ENCODE measurements around the gene INPP5F.
"Not testable (repeated sequence)": the region's sequence is repeated elsewhere in the genome, so short reads cannot be mapped to it uniquely, and the experiment has no call there.

The INPP5F gene

DNA sequence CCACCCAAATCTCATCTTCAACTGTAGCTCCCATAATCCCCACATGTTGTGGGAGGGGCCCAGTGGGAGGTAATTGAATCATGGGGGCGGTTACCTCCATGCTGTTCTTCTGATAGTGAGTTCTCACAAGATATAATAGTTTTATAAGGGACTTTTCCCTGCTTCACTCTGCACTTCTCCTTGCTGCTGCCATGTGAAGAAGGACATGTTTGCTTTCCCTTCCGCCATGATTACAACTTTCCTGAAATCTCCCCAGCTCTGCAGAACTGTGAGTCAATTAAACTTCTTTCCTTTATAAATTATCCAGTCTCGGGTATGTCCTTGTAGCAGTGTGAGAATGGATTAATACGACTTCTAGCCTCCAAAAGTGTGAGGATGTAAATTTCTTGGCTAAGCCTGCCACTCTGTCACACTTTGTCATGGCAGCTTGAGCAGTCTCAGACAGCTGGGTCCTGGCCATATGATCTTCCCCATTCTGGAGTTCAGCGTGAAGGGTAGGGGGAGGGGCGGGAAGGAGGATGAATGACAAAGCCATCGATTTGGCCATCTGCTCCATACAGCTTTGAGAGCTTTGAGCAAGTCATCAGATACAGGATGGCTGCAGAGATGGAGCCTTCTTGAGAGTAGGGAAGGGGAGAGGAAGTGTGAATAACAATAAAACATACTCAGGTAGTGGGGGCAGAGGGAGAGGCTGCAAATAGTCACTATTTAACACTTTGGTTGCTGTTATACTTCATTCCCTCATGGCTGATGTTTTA lies 19.1 kb upstream of the INPP5F start:
- no peak for DNase-seq

- DNase-seq: not testable (repeated sequence)
Measured at GRCh38 chr10:119707331-119707730, 18.5 kb upstream of the INPP5F start.

- DNase-seq: not testable (repeated sequence)
Measured at GRCh38 chr10:119710935-119711334, 14.9 kb upstream of the INPP5F start.

DNA sequence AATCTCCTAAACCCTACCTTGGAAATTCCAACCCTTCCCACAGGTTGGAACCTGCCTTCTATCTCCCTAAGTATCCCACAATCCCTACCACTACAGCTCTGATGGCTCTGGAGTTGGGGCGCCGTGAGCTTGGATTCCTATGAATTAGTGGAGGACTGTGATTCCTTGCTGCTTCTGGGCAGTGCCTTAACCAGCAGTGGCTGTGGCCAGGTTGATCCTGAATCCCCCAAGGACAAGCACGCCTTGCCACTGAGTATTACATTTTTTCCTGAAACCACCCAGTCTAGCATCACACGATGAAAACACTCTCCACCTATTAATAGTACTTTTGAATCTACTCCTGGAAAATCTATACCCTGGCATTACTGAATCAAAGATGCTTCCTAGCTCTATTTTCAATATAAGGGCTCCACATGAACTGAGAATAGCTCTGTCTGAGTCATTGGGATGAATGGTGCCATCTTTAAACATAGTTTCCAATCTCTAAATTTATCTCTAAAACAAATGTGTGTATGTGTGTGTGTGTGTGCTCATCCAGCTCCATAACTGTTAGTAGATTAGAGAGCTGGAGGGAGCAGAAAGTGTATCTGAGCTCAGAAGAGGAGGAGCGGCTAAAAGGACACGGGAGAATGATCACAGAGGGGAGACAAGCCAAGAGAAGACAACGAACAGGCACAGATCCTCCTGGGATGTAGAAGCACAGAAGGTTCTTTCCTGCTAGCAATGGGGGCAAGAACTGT lies 11.9 kb upstream of the INPP5F start:
- DNase-seq: no peak

- no peak for DNase-seq
Measured at GRCh38 chr10:119714484-119714816, 11.4 kb upstream of the INPP5F start.

GRCh38 chr10:119715628-119716505 lies 10.0 kb upstream of the INPP5F start:
- no peak for DNase-seq

DNA sequence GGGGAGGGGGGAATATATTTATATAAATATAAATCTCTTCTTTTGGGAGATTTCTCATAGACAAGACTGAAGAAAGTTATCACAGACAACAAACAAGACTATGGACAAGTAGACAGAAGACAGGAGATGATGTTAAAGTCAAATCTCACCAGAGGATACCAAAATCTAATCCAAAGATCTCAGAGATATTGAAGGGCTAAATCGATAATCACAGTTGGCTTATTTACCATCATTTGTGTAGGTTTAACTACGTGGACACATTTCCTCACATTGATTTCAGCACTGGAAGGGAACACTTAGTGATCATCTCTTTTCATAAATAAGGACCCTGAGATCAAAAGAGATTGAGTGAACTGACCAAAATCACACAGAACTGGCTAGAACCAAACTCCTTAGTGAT lies 2.7 kb upstream of the INPP5F start:
- no peak for DNase-seq

DNA sequence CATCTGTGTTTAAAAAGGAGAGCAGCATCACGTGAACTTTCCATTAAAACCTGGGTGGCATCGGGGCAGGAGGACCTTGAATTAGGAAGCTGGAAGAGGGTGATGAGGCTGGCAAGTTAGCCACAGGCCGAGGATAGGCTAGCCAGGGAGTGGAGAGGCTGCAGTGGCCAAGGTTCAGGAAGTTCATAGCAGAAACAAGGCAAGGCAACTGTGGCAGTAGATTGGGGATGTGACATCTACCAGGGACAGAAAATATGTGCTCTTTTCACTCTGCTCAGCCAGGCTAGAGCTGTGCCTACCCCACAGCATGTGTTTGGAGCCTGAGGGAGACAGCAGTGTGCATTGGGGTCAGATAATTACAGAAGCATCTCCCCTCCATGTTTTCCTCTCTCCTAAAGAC lies 2.2 kb upstream of the INPP5F start:
- no peak for DNase-seq

DNA sequence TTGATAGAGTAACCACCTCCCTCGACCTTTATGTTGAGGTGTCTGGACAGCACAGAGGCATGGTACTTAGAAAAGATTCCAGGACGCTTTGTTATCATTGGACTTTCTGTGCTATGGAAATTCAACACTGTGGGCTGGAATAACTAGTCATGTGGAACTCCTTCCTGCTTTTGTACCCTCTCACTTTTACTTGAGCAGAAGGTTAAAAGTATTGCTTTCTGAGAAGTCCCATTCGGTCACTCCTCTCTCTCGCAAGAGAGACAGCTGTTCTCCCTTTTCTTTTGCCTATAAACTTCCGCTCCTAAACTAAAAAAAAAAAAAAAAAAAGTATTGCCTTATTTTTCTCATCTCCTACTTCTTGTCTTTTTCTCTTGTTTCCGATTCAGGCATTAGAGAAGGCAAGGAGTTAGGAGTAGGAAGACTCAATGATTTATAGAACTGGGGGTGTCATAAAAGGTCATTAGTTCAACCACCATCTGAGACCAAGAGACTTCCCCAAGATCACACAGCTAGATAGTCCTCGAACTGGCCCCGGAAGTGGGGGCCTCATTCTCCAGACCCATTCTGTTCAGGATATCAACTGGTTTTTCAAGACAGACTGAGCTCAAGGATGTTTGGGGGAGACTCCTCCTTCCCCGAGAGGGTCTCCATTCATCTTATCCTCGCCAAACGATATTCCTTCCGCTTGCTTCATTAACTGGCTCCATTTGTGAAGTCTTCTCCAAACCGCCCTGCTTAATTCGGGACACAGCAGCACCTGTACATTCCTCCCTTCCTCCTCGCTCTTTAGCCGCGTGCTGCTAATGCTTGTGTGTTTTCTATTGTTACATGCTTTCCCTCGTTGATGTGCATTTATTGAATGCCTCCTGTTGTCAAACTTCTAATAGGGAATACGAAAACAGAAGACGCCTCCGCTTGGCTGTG lies 995 bp upstream of the INPP5F start:
- peak in 2 of 56 donors; percentile 42 to 59 for DNase-seq

DNA sequence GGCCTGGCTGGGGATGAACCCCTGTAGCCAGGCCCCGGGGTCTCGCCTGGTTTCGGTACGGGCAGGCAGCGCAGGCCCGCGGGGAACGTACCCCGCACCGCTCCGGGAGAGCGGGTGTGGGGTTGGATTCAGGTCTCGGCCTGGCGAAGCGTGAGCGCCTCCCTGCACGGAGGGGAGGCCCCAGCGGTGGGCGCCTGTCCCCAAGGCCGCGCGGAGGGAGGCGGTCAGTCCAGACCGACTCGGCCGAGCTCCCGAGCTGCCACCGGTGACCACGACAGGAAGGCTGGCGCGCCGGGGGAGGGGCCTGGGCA lies 378 bp upstream of the INPP5F start:
- no peak for DNase-seq

- no peak for DNase-seq
Measured at GRCh38 chr10:119726676-119727261, 919 bp downstream of the INPP5F start.

DNA sequence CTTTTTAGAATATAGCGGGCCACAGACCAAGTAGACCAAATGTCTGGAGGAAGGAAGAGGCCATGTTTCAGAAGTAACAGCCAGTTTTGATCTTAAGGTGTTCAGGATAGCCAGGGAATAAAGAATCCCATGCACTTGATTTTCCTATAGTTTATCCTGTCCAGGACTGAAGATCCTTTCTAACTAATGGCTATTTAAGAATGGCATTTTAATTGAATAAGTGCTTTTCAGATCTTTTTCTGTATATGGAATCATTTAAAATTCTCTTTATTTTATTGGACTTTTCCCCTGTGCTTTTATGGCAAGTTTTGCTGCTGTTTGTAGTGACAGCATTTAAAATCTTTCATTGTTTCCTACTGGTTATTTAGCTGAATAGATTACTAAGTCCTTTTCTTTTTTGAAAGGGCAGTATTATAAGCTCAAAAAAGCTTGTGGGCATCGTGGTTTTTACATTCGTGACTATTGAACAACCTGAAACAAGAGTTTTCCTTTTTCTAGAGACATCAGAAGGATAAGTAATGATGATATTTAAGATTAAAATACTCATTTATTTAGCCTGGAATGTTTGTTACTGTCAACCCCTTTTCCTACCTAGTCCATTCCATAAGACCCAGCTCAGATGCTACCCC lies 2.4 kb downstream of the INPP5F start:
- no peak for DNase-seq

DNA sequence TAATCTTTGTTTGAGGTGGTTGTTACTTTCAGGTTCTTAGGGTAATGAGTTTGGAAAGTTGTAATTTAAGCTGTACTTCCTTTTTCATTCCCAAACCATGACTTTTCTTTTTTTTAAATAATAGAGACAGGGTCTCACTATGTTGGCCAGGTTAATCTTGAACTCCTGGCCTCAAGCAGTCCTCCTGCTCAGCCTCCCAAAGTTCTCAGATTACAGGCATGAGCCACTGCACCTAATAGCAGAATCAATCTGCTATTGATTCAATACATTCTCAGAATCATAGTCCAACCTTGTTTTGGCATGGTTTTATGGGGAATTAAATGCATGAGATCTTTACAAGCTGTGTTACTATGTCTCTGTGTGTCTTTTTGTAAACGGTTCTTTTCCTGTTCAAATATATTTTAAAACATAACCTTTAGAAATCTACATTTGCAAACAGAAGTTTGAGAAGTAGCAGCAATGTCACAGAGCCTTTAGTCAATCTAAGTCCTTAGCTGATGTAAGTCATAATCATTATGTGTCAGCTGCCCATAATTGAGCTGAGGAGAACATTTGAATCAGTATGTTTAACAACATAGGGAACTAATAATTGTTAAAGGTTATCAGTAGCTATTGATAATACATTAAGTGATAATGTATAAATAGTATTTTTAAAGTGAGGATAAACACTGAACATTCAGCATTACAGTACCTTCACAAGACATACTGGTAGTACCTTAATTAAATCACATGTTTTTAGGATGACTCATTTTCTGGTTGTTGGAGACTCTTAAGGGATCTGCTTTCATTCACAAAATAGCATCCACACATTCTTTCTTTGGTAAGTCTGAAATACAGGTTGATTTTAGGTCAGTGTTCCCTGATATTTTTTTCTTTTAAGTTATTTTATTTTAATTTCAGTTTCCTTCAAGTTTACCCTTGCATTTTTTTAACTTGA lies 8.8 kb downstream of the INPP5F start:
- DNase-seq: no peak

GRCh38 chr10:119735451-119735850 lies 9.6 kb downstream of the INPP5F start:
- no peak for DNase-seq

- no peak for DNase-seq
Measured at GRCh38 chr10:119736220-119736619, 10.4 kb downstream of the INPP5F start.

DNA sequence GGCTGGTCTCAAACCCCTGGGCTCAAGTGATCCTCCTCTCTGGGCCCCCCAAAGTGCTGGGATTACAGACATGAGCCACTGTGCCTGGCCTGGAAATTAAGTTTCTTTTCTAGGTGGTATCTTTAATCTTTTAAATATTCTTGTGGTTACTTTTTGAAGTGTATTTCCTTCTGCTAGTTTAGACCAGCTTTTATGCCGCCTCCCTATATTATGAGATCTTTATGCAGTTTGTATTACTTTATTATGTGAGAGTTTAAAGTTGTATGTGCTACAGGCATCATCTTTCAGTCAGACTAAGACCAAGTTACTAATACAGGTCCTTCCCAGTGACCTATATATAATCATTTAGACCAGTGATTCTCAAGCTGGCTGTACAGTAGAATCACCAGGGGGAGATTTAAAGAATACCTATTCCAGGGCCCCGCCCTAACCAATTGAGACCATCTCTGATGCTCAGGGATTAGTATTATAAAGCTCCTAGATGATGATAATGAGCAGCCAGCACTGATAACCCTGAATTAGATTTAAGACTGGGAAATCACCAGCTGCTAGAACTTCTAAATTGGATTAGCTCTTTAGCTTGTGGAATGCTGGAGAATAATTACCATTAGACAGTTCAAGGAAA lies 11.3 kb downstream of the INPP5F start:
- no peak for DNase-seq

GRCh38 chr10:119737823-119738222 lies 12.0 kb downstream of the INPP5F start:
- no peak for DNase-seq

GRCh38 chr10:119738962-119739361 lies 13.1 kb downstream of the INPP5F start:
- no peak for DNase-seq

- DNase-seq: no peak
Measured at GRCh38 chr10:119740096-119740495, 14.2 kb downstream of the INPP5F start.
